ENCODE results near the gene SLC25A47.

DNA sequence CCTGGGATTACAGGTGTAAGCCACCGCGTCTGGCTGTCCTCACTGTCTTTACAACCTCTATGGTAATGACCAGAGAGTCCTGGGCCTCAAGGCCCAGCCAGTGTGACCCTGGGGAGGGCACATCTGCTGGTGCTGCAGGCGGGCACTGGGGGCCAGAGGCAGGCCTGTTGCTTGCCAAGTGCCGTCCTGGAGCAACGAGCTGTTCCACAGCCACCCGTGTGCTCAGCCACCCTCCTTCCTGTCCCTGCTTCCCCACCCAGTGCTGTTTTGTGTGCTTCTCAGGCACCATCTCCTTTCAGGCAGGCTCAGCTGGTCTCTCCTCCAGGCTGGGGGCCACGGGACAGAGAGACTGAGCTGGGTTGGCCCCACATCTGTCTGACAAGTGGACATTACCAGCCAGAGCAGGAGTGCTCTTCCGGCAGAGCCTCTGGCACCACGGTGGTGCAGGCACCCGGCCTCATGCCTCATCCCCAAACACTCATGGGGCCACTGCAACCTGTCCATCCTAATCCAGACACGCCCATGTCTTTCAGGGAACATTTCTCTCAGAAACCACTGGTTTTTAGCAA is 9.0 kb downstream of the SLC25A47 start:
- TF ChIP-seq EZH2 (IDR thresholded peaks at IDR 0.05; ENCODE audit: insufficient read depth, poor library complexity, severe bottlenecking) (no peak), EZH2phosphoT487 (IDR thresholded peaks at IDR 0.05; ENCODE audit: insufficient read depth, low read depth) (no peak)
